Neutrophil (primary cell): Measurements from ENCODE around the gene EOGT.

ENCODE experiments used
- H3K27ac ChIP-seq: fragments of 200-600 bp; sonication (generic); 2 replicates; pipeline ENCODE4 v1.5.1; 2016; ENCODE audit warnings: mild to moderate bottlenecking, moderate library complexity
- H3K27me3 ChIP-seq: fragments of 200-600 bp; sonication (generic); 2 replicates; pipeline ENCODE4 v1.6.0; 2016; ENCODE audit warnings: mild to moderate bottlenecking
- H3K36me3 ChIP-seq: fragments of 200-600 bp; sonication (generic); 2 replicates; pipeline ENCODE4 v1.5.1; 2017
- H3K4me1 ChIP-seq, 2 experiments: fragments of 200-600 bp in 1 of 2; sonication (generic) in 1 of 2; 1 replicate in 1 of 2; 2 replicates in 1 of 2; pipeline versions ENCODE4 v1.5.1 to v1.6.1; 2013 to 2016; ENCODE audit warnings: low read depth in 1 of 2, low read length in 1 of 2, mild to moderate bottlenecking in 1 of 2, moderate library complexity in 1 of 2; ENCODE audit not compliant: control insufficient read depth in 1 of 2, insufficient read depth in 1 of 2
- H3K4me3 ChIP-seq, 2 experiments: fragments of 200-600 bp in 1 of 2; sonication (generic) in 1 of 2; 1 replicate in 1 of 2; 2 replicates in 1 of 2; pipeline ENCODE4 v1.5.1; 2013 to 2016; ENCODE audit warnings: low read depth in 1 of 2, low read length in 1 of 2, mild to moderate bottlenecking in 1 of 2, moderate library complexity in 1 of 2
- H3K9me3 ChIP-seq: fragments of 200-600 bp; sonication (generic); 2 replicates; pipeline ENCODE4 v1.5.1; 2016
- TF ChIP-seq, protein P1 (sequence below): fragments of 200-600 bp; sonication (generic); IDR thresholded peaks from 2 replicates; pipeline ENCODE4 v1.5.1; 2016; ENCODE audit warnings: antibody characterized with exemption

Gene EOGT

DNA sequence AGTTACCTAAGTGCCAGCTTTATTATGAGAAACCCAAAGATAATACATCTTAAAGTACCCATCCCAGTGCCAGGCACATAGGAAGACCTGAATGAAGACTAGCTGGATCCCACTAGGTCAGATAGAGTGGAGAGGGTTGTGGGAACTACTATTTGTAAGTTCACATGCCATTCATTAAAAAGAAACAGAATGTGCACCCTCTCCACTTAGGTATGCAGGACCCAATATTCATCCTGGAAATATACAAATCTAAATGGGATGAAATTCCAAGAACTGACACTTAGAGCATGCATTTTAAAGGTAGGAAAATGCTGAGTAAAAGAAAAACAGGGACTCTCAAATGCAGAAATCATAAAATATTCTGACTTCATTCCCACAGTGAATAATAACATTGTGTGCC, 14.3 kb downstream of the EOGT start:
- H3K27ac ChIP-seq: no peak overlapping the region
- H3K36me3 ChIP-seq: peaks cover 5% of the 10 kb centered on the region

DNA sequence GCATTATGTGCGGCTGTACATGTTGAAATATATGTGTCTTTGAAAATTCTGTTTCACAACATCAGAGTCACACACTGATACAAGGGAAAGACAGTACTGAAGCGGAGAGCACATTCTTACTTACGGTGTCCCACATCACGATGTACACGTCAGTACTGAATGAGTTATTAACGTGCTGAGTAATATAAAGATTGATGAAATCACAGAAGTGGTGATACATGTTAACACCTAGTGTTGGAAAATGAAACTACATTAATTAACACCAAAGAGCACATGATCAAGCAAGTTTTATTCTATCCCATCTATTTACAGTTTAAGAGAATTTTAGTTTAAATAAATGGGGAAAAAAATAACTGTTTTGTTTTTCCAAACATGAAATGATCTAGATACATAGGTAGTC, 15.6 kb downstream of the EOGT start:
- H3K36me3 ChIP-seq: peaks cover 2% of the 10 kb centered on the region
- no peaks in the 10 kb centered on the region for H3K27me3 ChIP-seq
- H3K4me1 ChIP-seq: no peaks in the 10 kb centered on the region
- no peak overlapping the region for H3K4me3 ChIP-seq
- TF ChIP-seq, protein P1, sequence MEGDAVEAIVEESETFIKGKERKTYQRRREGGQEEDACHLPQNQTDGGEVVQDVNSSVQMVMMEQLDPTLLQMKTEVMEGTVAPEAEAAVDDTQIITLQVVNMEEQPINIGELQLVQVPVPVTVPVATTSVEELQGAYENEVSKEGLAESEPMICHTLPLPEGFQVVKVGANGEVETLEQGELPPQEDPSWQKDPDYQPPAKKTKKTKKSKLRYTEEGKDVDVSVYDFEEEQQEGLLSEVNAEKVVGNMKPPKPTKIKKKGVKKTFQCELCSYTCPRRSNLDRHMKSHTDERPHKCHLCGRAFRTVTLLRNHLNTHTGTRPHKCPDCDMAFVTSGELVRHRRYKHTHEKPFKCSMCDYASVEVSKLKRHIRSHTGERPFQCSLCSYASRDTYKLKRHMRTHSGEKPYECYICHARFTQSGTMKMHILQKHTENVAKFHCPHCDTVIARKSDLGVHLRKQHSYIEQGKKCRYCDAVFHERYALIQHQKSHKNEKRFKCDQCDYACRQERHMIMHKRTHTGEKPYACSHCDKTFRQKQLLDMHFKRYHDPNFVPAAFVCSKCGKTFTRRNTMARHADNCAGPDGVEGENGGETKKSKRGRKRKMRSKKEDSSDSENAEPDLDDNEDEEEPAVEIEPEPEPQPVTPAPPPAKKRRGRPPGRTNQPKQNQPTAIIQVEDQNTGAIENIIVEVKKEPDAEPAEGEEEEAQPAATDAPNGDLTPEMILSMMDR: no peak
- no peak overlapping the region for H3K27ac ChIP-seq
- no peaks in the 10 kb centered on the region for H3K9me3 ChIP-seq

More for the DNA sequence above, 14.3 kb downstream of the EOGT start:
- TF ChIP-seq, protein P1: no peak
- Histone ChIP-seq H3K4me3 (no peak overlapping the region), H3K27me3 (no peaks in the 10 kb centered on the region), H3K4me1 (no peaks in the 10 kb centered on the region), H3K9me3 (no peaks in the 10 kb centered on the region)

DNA sequence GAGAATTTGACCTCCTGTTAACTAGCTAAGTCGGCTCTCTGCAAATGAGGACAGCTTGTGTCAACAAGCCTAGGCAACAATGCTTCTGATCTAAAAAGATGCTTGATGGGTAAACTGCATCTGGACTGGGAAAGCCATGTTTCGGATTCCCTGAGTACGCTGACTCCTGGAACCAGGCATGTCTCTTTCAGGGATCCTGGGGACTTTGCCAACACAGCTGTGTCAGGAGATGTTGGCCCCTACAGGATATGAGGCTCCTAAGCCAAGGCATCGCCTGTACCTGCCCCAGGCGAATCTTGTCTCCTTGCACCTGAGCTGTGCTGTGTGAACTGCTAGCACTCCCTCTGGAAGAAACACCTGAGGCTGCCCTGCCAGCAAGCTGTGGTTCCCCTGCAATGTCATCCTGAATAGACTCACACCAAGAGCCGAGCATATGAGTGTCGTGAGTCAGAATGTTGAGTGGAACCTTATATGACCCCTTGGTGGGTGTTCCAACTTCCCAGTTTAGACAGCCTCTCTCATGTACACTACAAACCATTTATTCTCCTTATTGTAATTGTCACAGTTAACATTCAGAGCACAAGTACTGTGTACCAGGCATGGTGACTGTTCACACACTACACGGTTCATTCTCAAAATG, 17.0 kb downstream of the EOGT start:
- Histone ChIP-seq H3K9me3 (no peaks in the 10 kb centered on the region), H3K27ac (no peak overlapping the region), H3K4me3 (no peak overlapping the region), H3K36me3 (no peaks in the 10 kb centered on the region), H3K27me3 (no peaks in the 10 kb centered on the region), H3K4me1 (no peaks in the 10 kb centered on the region)
- TF ChIP-seq, protein P1: no peak

DNA sequence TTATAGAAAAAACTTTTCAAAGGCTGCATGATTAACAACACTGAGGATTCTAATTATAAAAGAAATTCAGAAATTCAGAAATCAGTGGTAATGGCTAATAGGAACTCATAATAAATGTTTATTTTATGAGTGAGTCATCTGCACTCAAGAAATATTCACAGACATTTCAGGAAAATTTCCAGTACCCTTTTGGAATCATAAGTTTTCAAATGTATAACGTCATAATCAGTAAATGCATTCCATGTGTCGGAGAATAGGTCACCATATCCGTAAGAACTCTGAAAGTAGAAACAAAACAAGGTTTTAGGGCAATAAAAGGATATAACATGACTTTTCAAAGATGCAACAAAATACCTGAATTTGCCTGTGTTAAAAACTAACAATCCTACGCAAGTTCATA, 24.7 kb downstream of the EOGT start:
- Histone ChIP-seq H3K4me1 (no peaks in the 10 kb centered on the region), H3K27ac (no peak overlapping the region), H3K36me3 (peaks cover 12% of the 10 kb centered on the region), H3K9me3 (no peaks in the 10 kb centered on the region), H3K27me3 (no peaks in the 10 kb centered on the region), H3K4me3 (no peak overlapping the region)
- TF ChIP-seq, protein P1: no peak

DNA sequence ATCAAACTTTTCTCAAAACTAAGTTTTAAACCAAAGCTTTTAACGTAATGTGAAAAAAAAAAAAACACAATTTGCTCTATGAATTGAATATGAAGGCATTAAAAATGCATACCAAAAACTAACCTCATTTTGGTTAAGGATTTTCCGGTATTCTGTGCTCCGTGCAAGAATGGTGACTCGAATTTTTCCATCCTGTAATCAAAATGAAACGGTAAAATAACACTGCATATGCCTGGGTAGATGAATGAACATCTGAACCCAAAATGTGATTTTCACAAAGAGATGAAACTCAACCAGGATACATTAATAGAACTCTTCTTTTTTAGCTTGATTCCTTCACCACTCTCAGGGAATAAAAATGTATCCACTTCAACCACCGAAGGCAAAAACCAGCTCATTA, 26.2 kb downstream of the EOGT start:
- no peak overlapping the region for H3K27ac ChIP-seq
- no peaks in the 10 kb centered on the region for H3K4me1 ChIP-seq
- no peaks in the 10 kb centered on the region for H3K27me3 ChIP-seq
- TF ChIP-seq, protein P1: no peak
- H3K4me3 ChIP-seq: no peak overlapping the region
- H3K36me3 ChIP-seq: peaks cover 15% of the 10 kb centered on the region
- no peaks in the 10 kb centered on the region for H3K9me3 ChIP-seq
